NCI-H1694 (cell line): ENCODE measurements around the gene FRZB.

Source experiments
- DNase-seq: peaks from one replicate; lab custom pipeline; 2025; lab: John Stamatoyannopoulos, UW

FRZB gene

GRCh38 chr2:182784777-182785176 lies 81.7 kb downstream of the FRZB start:
- DNase-seq = peak; percentile 63

GRCh38 chr2:182784058-182784706 lies 82.3 kb downstream of the FRZB start:
- DNase-seq = no peak
